HG03521 (cell line): ENCODE measurements around the gene JADE1.

Experiments
- ATAC-seq: cut with Tn5 transposase; IDR thresholded peaks from one replicate; pipeline ENCODE4 v1.9.1; 2021; ENCODE audit warnings: mild to moderate bottlenecking, moderate library complexity; ENCODE audit not compliant: unreplicated experiment

JADE1 gene

GRCh38 chr4:128809477-128810330 is at the start of gene JADE1:
Gene JADE1, plus strand, starts transcription at chr4:128809700. Its CDS starts 22,059 bp downstream, at chr4:128831759.
- peak; percentile 49 for ATAC-seq

DNA sequence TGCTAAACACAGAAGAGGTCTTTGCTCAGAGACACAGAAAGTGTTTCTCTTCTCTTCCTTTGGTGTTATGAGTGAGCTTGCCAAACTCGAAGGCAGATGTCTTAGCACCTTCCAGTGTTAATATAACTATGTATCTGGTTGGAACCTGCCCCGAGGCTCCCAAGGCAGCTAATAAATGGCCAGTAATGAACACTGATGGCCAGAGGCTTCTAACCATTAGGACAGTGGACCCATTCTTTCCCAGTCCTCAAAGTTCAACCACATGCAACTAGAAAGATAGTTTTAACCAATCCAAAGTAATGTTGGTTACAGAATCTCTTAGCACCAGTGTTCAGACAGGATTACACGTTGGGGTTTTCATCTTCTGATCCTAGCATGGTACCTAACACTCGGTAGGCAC is 42.7 kb upstream of the JADE1 start:
- no peak for ATAC-seq

DNA sequence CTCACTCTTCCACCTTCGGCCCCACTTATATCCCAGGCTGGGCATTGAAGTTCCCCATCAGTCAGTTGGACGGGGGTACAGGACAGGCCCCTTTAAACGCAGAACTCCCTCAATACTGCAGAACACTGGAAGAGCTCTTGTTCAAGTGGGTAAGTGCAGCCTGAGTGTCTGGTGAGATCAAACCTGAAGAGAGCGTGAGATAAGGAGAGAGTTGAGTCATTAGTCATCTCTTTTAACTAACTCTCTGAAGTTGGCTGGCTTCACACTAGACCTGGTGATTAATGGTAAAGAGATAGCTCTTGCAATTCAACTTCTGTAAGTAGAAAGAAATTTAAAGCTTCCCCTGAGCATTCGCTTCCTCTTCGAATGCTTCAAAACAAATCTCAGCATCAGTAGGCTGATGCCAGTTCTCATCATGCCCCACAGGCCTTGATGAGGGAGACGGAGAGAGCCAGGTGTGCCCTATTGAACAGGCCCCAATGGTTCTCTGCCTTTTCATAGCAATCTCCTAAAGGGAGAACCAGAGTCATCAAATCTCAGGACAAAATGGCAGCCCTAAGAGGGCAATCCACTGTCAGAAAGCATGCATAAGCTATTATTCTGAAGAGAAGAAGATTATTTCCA is 41.0 kb upstream of the JADE1 start:
- no peak for ATAC-seq

DNA sequence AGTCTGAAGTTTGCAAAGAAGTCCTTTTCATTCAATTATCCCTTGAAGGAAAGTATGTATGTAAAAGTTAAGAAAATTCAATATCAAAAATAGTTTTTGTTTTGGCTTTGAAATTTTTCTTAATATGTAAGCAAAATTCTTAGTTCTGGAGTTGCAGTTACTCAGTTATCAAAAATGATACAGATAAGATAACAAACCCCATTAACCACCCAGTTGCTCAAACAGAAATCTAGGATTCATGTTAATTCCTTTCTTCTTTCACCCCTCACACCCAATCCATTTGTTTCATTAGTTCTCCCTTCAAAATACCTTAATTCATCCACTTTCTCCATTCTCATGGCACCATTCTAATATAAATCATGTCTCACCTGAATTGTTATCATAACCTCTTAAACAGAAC is 40.5 kb upstream of the JADE1 start:
- no peak for ATAC-seq

GRCh38 chr4:128770807-128771206 is 38.7 kb upstream of the JADE1 start:
- no peak for ATAC-seq

DNA sequence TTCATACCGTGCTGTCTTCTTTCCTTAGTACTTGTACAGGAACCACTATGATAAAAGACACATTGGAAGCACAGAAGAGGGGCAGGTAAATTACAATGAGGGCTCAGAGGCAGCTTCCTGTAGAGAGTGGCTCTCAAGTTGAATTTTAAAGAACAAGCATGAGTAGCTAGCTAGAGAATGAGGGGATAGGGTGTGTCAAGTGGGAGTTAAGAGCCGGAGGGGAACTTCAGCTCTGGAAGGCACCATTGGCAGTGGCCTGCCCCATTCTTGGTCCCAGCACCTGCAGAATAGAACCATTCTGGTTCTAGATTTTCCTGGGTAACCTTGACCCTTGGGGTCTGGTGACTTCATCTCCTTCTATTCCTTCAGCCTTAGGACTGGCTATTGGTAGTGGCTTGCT is 34.0 kb upstream of the JADE1 start:
- ATAC-seq, result no peak

DNA sequence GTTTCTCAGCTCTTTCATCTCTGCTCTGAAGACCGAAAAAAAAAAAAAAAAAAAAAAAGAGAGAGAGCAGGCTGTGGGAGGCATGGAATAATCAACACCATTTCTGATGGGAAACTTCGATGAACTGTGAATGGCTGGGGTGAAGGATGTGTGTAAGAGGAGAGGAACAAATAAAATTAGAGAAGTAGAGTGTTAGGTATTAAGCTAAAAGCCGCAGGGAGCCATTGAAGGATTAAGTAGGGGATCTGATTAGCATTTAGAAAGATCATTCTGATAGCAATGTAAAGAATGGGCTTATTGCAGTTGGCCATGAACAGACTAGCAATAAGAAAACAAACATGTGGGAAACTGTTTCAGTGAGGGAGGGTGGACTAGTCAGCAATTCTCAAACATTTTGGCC is 33.6 kb upstream of the JADE1 start:
- no peak for ATAC-seq

DNA sequence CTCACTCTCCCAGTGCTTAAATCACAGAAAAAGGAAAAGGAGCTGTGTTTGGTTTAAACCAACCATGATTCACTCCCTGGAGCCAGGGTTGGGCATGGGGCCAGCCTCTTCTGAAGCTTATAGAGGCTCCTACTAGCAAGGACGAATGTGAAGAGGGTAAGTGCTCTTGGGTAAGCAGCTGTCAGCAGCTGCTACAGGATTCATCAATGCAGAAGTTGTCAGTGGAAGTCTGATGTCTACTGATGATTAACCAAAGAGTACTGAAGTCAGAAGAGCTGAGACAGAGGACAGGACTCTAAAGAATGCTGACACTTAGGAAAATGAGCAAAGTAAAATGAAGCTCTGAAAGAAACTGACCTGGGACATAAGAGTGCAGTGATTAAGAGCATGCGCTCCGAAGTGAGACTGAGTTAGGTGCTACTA is 32.7 kb upstream of the JADE1 start:
- no peak for ATAC-seq

DNA sequence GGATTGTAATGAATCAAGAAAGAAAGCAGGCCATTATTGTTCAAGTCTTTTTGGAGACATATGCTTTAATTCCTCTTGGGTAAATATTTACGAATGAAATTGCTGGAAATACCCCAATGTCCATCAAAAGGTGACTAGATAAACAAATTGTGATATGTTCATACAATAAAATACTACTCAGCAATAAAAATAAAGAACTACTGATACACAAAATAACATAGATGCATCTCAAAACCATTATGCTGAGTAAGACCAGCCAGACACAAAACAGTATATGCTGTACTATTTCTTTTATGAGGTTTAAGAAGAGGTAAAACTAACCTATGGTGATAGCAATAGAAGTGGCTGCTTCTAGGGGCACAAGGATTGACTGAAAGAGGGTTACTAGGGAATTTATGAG is 28.8 kb upstream of the JADE1 start:
- ATAC-seq, result no peak

DNA sequence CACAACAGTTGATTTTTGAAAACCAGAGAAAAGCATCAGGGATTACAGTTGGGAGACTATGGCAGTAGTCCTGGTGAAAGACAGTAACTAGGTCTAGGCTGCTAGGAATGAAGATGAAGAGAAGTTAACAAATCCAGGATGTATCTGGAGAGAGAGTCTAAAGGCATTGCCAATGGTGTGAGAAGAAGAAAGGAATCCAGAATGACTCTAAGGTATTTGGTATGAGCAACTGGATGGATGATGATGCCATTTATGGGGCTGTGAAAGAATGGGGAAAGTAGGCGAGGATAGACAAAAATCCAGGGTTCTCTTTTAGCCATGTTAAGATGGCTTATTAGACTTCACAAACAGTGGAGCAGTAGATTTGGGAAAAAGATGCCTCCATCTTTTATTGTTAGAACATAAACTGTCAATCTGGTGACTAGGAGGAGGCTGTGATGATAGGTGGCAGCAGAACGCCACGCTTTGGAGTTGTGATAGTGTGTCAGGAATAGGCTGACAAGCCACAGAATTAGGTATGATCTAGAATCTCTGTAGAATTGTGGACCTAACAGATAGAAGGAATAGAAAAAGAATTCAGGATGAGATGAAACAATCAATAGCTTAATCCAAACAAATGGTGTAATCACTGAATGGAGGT is 27.3 kb upstream of the JADE1 start:
- ATAC-seq, result no peak

- ATAC-seq, result no peak
Observed at GRCh38 chr4:128782875-128783614, 26.5 kb upstream of the JADE1 start.

DNA sequence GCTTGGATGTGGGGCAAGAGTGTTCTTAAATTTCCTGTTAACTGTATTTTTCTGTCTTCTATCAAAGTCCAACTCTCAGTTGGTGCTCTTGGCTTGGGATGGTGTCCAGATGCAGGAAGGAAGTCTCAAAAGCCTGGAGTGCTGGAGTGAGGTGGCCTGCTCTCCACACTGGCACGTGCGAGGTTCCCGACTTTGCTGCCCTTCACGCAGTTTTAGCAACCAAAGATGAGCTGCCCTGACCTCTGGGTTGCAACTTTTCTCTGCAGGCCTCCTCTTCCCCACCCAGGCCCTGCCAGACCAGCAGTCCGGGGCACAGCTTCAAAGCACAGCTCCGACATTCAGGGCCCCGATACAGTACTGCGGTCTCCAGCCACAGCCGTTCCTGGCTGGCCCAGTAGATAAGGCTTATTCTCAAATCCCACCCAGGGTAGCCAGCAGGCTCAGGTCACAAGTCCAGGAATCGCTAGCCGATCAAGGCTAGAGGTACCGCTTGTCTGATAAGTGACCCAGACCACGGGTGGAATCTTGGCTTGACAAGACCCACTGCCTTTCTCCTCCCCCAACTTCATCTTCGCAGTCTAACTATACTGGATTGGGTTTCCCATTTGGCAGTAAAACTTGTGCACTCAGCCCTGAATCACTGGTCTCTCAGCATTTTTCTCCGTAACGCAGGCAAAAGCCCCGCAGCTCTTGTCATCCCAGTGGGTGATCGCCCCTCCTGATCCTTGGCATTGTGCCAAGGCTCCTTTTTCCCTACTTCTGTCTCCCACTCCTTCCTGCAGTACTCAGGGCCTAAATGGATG is 21.8 kb upstream of the JADE1 start:
- ATAC-seq, result no peak

- ATAC-seq, result no peak
Observed at GRCh38 chr4:128793859-128794672, 15.4 kb upstream of the JADE1 start.

DNA sequence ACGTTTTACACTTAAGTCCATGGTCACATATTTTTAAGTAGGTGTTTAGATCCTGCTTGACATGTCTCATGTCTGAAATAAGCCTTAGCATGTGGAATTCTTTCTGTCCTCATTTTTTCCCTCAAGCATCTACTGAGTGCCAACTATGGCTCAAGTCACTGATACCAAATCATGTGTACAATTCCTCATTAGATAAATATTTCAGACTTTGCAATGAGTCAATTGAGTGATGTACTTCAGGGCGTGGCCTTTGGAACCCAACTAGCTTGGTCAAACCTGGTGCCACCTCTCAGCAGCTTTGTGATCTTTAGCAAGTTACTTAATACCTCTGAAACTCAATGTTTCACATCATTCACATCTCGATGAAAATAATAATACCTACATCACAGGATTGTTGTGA is 12.6 kb upstream of the JADE1 start:
- ATAC-seq, result no peak

GRCh38 chr4:128800284-128800683 is 9.2 kb upstream of the JADE1 start:
- no peak for ATAC-seq

DNA sequence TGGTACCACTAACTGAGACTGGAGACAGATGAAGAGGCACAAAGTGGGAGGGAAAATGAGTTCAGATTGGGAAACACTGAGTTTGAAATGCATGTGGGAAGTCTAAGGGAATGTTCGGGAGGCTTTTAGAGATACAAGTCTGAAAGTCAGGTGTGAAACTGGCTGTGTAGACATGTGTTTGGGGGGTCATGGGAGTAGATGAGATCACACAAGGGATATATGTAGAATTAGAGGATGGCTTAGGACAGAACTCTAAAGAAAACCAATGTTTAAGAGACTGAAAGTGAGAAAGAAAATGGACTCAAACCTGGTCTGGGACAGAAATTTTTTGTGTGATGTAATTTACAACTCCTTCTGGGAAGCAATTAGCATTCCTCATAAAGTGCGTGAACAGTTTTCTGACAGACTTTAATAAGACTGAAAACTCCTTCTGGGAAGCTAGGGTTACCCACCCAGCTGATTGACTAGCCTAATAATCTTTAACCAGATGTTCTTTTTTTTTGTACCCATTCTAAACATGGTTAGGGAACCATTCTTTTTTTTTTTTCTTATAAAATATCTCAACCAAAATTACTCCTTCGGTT is 8.7 kb upstream of the JADE1 start:
- ATAC-seq, result no peak

DNA sequence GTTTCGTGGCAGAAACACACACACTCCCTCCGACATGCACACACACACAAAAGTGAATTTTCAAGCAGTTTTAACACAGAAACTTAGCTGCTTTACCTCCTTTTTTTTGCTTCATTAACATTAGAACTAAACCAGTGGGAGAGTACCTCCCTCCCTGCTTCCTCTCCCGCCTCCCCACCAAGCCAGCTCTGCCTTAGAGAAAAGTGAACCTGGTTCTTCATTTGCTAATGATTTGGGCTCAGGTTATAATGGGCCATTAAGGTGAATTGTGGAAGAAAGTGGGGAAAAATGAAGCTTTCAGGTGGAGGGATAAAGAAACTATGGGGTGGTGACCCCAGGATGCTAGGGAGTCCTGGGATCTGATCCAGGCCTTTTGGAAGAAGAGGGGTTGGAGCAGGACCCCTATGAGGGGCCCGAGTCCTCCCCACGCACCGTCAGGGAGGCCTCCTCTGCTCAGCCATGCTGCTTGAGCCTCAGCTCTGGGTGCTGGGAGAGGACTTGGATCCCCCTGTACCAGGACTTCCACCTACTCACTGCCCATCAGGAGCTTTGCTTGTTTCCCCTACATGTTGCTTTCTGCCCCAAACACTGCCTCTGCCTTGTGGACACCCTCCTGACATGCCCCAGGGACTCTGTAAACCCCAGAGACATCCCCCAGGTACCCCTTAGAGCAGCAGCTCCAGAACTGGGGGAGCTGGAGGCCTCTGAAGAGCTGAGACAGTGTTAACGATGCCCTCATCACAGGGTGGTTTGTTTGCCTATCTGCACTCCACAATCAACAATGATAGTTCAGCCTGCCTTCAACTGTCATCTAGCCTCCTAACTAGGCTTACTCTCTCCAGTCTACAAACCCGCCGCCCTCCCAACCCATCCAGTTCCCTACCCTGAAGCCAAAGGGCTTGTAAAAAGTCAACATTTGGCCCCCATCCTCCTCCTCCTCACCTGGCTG is 6.5 kb upstream of the JADE1 start:
- no peak for ATAC-seq

DNA sequence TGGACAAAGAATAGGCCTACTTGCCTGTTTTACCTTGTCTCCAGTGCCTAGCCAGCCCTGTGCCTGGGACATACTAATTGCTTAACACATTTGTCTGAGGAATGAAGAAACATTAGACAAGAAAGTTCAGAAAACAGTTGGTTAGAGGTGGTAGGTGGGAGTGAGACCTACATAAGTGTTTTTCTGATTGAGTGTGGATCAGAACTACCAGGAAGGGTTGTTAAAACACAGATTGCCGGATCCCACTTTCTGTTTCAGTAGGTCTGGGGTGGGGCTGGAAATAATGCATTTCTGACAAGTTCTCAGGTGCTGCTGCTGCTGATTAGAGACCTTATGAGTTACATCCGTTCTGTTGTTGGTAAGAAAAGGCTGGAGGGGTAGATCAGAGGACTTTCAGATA is 5.7 kb upstream of the JADE1 start:
- no peak for ATAC-seq
